Upper lobe of left lung (tissue), 6 donors: Measurements from ENCODE around the gene PLEKHF1. TPM values are rescaled to one million over a fixed set of nuclear protein-coding genes. Genes with fewer than 3 reads are reported as not detected.

ENCODE experiments used
- ATAC-seq, 2 donors: fragments of 200-7000 bp; cut with Tn5 transposase; one replicate each; pipeline ENCODE4 v1.9.1; 2022; ENCODE audit warnings: mild to moderate bottlenecking in 2 of 2, moderate library complexity in 2 of 2; ENCODE audit not compliant: low FRiP score in 2 of 2
- DNase-seq, 2 donors: peaks; one replicate each; pipeline ENCODE4 v3.0.0-alpha.2; 2019 to 2020
- H3K27ac ChIP-seq, 4 donors: fragments of 200-600 bp; sonication (generic); one replicate each; pipeline ENCODE4 v1.5.1; 2016 to 2019
- H3K27me3 ChIP-seq, 4 donors: fragments of 200-600 bp; sonication (generic); one replicate each; pipeline ENCODE4 v1.5.1; 2017 to 2019
- H3K36me3 ChIP-seq, 4 donors: fragments of 200-600 bp; sonication (generic); one replicate each; pipeline ENCODE4 v1.5.1; 2016 to 2019
- H3K4me1 ChIP-seq, 4 donors: fragments of 200-600 bp; sonication (generic); one replicate each; pipeline ENCODE4 v1.5.1; 2018 to 2019
- H3K4me3 ChIP-seq, 4 donors: fragments of 200-600 bp; sonication (generic); one replicate each; pipeline ENCODE4 v1.5.1; 2017 to 2019; ENCODE audit warnings: mild to moderate bottlenecking in 2 of 4, moderate library complexity in 1 of 4
- H3K9me3 ChIP-seq, 4 donors: fragments of 200-600 bp; sonication (generic); one replicate each; pipeline ENCODE4 v1.5.1; 2018 to 2019
- EP300 ChIP-seq, 4 donors: sonication (generic); formaldehyde crosslinking; IDR thresholded peaks; one replicate each; pipeline ENCODE4 v1.5.1; 2017; ENCODE audit warnings: antibody characterized with exemption in 4 of 4, control low read depth in 2 of 4
- POLR2A ChIP-seq, 4 donors: fragments of 450-650 bp; IDR thresholded peaks; one replicate each; pipeline ENCODE4 v1.5.1; 2016 to 2017; ENCODE audit warnings: antibody characterized with exemption in 4 of 4, mild to moderate bottlenecking in 2 of 4
- POLR2AphosphoS5 ChIP-seq, 2 donors: sonication (generic); formaldehyde crosslinking; IDR thresholded peaks; one replicate each; pipeline ENCODE4 v1.5.1; 2017; ENCODE audit warnings: antibody characterized with exemption in 2 of 2
- WGBS, 2 donors: methylation state at CpG; one replicate each; pipeline ENCODE4 v1.1.5; 2017 to 2018; 5-methylcytosine and 5-hydroxymethylcytosine counted together
- total RNA-seq, 6 donors: library from RNA; depleted of rRNA in 4 of 6; stranded (reverse); fragments of >200 nt in 4 of 6; gene quantifications; one replicate each; pipeline versions ENCODE4 v1.1.0 to v1.2.1, GENCODE V29; 2016 to 2021
- TF ChIP-seq, protein P1 (sequence below), 6 experiments: fragments of 450-650 bp in 4 of 6; fragments of 200-600 bp in 2 of 6; sonication (generic) in 2 of 6; IDR thresholded peaks; one replicate each; pipeline ENCODE4 v1.5.1; 2016 to 2019; ENCODE audit warnings: antibody characterized with exemption in 6 of 6
- donor health status: DM: no; HTN: no; CAD: no; lungs with moderate emphysema.
- donor health status: DM: no; HTN: yes; CAD: no; lungs with severe emphysema.

The PLEKHF1 gene
- total RNA-seq, 6 donors from 2014 or later: 10.6 to 21.0 (median 14.2) TPM

DNA sequence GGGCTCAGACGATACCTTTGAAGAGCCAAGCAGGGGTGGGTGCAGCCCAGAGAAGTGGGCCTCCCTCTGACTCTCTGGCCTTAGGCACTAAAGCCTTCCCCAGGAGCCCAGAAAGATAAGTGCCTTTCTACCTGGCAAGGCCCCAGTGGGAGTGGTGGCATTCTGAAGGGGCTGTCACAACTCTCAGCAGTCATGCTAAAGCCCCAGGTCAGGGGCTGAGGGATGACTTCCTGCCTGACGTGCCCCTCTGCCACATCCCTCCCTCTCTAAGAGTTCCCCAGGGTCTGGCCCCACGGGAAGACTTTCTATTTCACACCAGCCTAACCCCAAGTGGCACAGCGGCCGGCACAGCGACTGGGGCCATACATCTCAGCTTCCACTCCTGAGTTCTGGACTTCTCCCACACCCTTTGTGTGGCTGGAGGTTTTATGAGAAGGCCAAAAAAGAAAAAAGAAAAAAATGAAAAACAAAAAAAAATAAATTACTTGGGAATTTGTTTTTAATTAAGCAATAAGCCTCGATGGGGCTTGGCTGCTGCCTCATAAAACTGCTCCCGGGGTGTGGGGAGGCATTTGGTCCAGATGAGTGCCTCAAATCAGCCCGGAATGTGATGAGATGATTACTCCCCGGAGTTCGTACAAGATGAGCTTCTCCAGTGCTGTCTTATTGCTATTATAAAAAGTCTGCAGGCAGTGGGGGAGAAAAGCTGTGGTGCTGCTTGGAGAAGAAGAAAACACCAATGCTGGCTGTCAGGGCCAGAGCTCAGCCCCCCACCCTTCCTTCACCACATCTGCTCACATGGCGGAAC is 28.5 kb upstream of the PLEKHF1 start:
- H3K27me3 ChIP-seq: no peaks in the 10 kb centered on the region
- ATAC-seq (no peak), DNase-seq (no peak)
- 69 to 74% methylated on average over 9 to 12 of the region's 12 CpGs for WGBS, 2 donors
- H3K36me3 ChIP-seq: no peaks in the 10 kb centered on the region
- H3K4me3 ChIP-seq: no peak overlapping the region
- H3K4me1 ChIP-seq: no peaks in the 10 kb centered on the region
- H3K27ac ChIP-seq: no peak overlapping the region
- H3K9me3 ChIP-seq: no peaks in the 10 kb centered on the region
- no peak for TF ChIP-seq POLR2A (IDR thresholded peaks at IDR 0.05)
- no peak for TF ChIP-seq EP300 (IDR thresholded peaks at IDR 0.05)
- TF ChIP-seq, protein P1, sequence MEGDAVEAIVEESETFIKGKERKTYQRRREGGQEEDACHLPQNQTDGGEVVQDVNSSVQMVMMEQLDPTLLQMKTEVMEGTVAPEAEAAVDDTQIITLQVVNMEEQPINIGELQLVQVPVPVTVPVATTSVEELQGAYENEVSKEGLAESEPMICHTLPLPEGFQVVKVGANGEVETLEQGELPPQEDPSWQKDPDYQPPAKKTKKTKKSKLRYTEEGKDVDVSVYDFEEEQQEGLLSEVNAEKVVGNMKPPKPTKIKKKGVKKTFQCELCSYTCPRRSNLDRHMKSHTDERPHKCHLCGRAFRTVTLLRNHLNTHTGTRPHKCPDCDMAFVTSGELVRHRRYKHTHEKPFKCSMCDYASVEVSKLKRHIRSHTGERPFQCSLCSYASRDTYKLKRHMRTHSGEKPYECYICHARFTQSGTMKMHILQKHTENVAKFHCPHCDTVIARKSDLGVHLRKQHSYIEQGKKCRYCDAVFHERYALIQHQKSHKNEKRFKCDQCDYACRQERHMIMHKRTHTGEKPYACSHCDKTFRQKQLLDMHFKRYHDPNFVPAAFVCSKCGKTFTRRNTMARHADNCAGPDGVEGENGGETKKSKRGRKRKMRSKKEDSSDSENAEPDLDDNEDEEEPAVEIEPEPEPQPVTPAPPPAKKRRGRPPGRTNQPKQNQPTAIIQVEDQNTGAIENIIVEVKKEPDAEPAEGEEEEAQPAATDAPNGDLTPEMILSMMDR (IDR thresholded peaks at IDR 0.05): no peak
- TF ChIP-seq POLR2AphosphoS5 (IDR thresholded peaks at IDR 0.05): no peak

DNA sequence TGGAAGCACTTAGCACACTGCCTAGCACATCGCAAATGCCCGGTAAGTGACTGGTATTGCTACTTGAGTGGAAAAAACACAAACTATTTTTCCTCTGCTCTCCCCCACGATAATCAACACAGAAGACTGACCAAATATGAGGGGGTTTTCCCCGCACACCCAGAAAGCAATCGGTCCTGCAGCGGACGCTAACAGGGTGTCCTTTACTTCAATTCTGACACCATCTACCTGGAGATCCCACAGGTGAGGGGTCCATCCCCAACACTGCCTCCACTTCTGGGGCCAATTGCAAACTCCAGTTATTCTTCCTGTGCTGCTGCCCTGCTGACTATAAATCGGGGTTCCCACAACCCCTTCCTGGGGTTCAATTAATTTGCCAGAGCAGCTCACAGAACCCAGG is 26.2 kb upstream of the PLEKHF1 start:
- DNase-seq: no peak
- TF ChIP-seq EP300 (IDR thresholded peaks at IDR 0.05) (no peak), POLR2A (IDR thresholded peaks at IDR 0.05) (no peak), POLR2AphosphoS5 (IDR thresholded peaks at IDR 0.05) (no peak)
- TF ChIP-seq, protein P1 (IDR thresholded peaks at IDR 0.05): no peak
- Histone ChIP-seq H3K4me3 (no peak overlapping the region), H3K9me3 (no peaks in the 10 kb centered on the region), H3K4me1 (no peaks in the 10 kb centered on the region), H3K36me3 (no peaks in the 10 kb centered on the region), H3K27ac (no peak overlapping the region), H3K27me3 (no peaks in the 10 kb centered on the region)
- no peak for ATAC-seq
- 88 to 89% methylated on average over 8 of the region's 8 CpGs for WGBS, 2 donors

GRCh38 chr19:29640231-29640630 is 25.0 kb upstream of the PLEKHF1 start:
- 86 to 88% methylated on average over 12 of the region's 12 CpGs for WGBS, 2 donors
- H3K27me3 ChIP-seq: no peaks in the 10 kb centered on the region
- H3K4me3 ChIP-seq: no peak overlapping the region
- no peak for TF ChIP-seq POLR2A (IDR thresholded peaks at IDR 0.05)
- TF ChIP-seq POLR2AphosphoS5 (IDR thresholded peaks at IDR 0.05): no peak
- no peak for TF ChIP-seq EP300 (IDR thresholded peaks at IDR 0.05)
- TF ChIP-seq, protein P1 (IDR thresholded peaks at IDR 0.05): no peak
- no peaks in the 10 kb centered on the region for H3K36me3 ChIP-seq
- H3K27ac ChIP-seq: no peak overlapping the region
- no peak for DNase-seq
- no peak for ATAC-seq
- H3K9me3 ChIP-seq: no peaks in the 10 kb centered on the region
- H3K4me1 ChIP-seq: peaks cover 0 to 2% (median under 1%) of the 10 kb centered on the region in 4 donors

GRCh38 chr19:29641597-29641996 is 23.7 kb upstream of the PLEKHF1 start:
- no peaks in the 10 kb centered on the region for H3K9me3 ChIP-seq
- no peak overlapping the region for H3K27ac ChIP-seq
- 68 to 76% methylated on average over 2 of the region's 2 CpGs for WGBS, 2 donors
- no peaks in the 10 kb centered on the region for H3K36me3 ChIP-seq
- no peak overlapping the region for H3K4me3 ChIP-seq
- peaks cover 4 to 14% (median 11%) of the 10 kb centered on the region in 4 donors for H3K4me1 ChIP-seq
- ATAC-seq (no peak), DNase-seq (no peak)
- no peaks in the 10 kb centered on the region for H3K27me3 ChIP-seq
- TF ChIP-seq POLR2A (IDR thresholded peaks at IDR 0.05) (no peak), POLR2AphosphoS5 (IDR thresholded peaks at IDR 0.05) (no peak), EP300 (IDR thresholded peaks at IDR 0.05) (no peak)
- TF ChIP-seq, protein P1 (IDR thresholded peaks at IDR 0.05): no peak
